Measurements from ENCODE around the gene DPM1.

DPM1 gene

DNA sequence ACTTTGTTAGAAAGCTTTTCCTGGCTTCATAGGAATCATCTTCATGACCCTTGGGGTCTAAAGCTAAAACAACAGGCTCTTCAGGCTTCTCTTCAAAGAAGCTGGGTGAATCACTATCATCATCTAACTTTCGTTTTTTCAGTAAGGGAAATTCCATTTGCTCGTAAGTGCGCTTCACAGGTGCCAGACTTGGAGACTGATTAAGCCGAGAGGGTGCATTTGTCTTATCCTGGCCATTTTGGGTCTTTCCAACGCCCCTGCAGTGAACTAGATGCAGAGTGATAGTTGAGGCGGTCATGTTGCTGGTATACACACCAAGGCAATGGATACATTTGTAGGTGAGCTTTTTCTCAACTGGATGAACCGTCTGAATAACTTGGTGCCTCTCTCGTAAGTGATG, 65.9 kb downstream of the DPM1 start:
- DNase-seq: no peak

DNA sequence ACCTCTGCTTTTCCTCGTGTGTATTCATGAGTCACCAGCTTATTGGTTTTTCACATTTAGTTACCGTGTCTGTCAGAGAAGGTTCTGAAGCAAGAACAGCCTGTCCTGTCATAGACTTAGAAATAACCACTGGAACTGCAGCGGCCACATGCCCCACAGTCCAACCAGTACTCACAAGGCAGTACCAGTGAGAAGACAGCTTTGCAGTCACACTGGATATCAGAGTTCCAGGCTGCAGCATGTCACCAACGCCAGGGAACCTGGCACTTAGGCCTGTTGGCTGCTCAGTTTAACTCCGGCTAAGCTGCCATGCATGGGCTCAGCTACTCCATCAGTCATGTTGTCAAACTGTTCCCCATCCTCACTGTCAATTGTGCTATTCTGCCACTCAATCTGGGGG, 67.2 kb downstream of the DPM1 start:
- no peak for DNase-seq

DNA sequence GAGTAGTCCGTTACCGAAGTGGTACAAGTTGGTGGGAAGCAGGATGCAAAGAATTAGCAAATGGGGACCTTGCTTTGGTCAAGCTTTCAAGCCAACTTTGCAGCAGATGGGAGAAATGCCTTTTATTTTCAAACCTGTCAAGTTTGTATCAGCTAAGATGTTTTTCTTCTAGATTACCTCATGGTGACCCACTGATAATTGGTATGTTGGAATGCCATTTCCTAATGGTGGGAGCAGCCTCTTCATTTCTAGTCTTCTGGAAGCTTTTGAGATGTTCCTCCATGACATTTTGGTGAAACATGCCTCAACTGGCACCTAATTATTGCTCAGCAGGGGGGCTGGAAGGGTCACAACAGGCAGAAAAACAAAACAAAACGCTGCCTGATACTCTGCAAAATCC, 70.8 kb downstream of the DPM1 start:
- no peak for DNase-seq

DNA sequence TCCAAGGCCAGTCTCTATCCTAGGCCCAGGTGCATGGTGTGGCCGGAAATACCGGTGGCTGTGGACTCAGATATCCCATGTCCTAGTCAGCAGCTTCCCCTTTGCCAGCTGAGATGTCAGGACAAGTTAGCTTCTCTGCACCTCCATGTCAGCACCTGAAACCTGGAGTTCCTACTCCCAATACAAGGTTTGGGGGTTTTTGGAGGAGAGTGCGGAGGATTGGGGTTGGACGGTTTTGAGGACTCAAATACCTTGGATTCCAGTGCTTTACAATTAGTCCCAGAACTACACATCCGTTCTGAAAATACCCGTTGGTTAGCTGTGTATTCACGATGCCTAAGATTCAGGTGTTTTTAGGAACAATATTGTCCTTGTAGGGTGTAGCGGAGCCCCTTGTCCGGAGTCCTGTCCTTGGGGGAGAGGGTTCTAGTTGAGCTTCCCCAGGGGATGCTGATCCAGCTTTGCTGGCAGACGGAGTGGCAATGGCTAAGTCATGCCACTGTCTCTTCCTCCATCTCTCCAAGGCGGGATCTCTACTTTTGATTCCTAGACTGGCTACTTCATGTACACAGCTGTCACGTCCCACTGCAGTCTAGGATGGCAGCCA, 72.0 kb downstream of the DPM1 start:
- DNase-seq: no peak

DNA sequence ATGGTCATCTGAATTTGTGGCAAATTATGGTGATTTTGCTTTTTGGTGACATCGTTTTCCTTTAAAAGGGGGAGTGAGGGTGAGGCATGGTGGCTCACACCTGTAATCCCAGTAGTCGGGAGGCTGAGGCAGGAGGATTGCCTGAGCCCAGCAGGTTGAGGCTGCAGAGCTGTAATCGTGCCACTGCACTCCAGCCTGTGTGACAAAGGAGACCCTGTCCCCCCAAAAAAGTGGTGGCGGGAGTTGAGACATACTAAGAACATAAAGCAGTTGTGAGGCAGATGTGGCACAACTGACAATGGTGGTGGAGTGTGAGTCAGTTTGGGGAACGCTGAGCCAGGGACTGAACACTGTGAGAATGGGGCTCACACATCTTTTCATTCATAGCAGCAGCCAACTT, 72.6 kb downstream of the DPM1 start:
- no peak for DNase-seq

DNA sequence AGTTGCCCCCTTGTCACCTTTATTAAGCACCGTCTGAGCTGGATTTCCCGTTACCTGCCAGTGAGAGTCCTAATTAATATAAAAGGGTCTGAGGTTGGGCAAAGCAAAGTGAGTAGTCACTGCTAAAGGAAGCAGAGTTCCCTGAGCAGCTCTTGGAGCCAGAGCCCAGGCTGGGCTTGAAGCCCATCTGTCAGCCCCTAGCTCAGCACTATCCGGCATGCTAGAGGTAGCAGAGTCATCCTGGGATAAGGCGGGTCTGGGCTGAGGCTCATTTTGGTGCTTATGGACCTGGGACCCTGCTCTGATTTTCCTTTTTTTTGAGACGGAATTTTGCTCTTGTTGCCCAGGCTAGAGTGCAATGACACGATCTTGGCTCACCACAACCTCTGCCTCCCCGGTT, 73.3 kb downstream of the DPM1 start:
- DNase-seq: no peak
